ENCODE results near the gene NRAP.

The NRAP gene

GRCh38 chr10:113565364-113565763 is 98.5 kb downstream of the NRAP start:
- intact Hi-C loops (cut with DNase I) = loop anchor here (10.0 kb wide), 1 partner anchor 1091 kb away; no protein-coding TSS in a partner anchor

GRCh38 chr10:113563306-113564088 is 100.3 kb downstream of the NRAP start:
- intact Hi-C loops (cut with DNase I) = loop anchor here (10.0 kb wide), 1 partner anchor 1089 kb away; no protein-coding TSS in a partner anchor

More at GRCh38 chr10:113565364-113565763, 98.5 kb downstream of the NRAP start:
- peak in 1 of 10 donors; percentile 22 for DNase-seq

GRCh38 chr10:113562704-113563103 is 101.1 kb downstream of the NRAP start:
- intact Hi-C loops (cut with DNase I) = loop anchor here (10.0 kb wide), 1 partner anchor 1088 kb away; no protein-coding TSS in a partner anchor
- DNase-seq = no peak

More at GRCh38 chr10:113563306-113564088, 100.3 kb downstream of the NRAP start:
- DNase-seq = peak; percentile 53 to 96 (median 78)

- intact Hi-C loops (cut with DNase I) = loop anchor here (10.0 kb wide), 1 partner anchor 1087 kb away; no protein-coding TSS in a partner anchor
- DNase-seq = no peak
These were observed 101.8 kb downstream of the NRAP start for GRCh38 chr10:113562069-113562468.

GRCh38 chr10:113561214-113561613 is 102.6 kb downstream of the NRAP start:
- no peak for DNase-seq
- intact Hi-C loops (cut with DNase I) = loop anchor here (10.0 kb wide), 1 partner anchor 1086 kb away; no protein-coding TSS in a partner anchor

GRCh38 chr10:113560071-113560470 is 103.8 kb downstream of the NRAP start:
- intact Hi-C loops (cut with DNase I) = loop anchor here (10.0 kb wide), 1 partner anchor 1085 kb away; no protein-coding TSS in a partner anchor
- DNase-seq = no peak

- DNase-seq = no peak
- intact Hi-C loops (cut with DNase I) = no loop called here
These were observed 105.9 kb downstream of the NRAP start for GRCh38 chr10:113557903-113558321.

- intact Hi-C loops (cut with DNase I) = no loop called here
- no peak for DNase-seq
These were observed 106.4 kb downstream of the NRAP start for GRCh38 chr10:113557424-113557862.

- DNase-seq = no peak
- intact Hi-C loops (cut with DNase I) = no loop called here
These were observed 108.1 kb downstream of the NRAP start for GRCh38 chr10:113555751-113556150.

GRCh38 chr10:113555245-113555644 is 108.6 kb downstream of the NRAP start:
- no peak for DNase-seq
- intact Hi-C loops (cut with DNase I) = no loop called here

GRCh38 chr10:113554214-113554613 is 109.6 kb downstream of the NRAP start:
- DNase-seq = no peak
- intact Hi-C loops (cut with DNase I) = no loop called here

GRCh38 chr10:113553149-113553548 is 110.7 kb downstream of the NRAP start:
- no peak for DNase-seq
- intact Hi-C loops (cut with DNase I) = no loop called here

- intact Hi-C loops (cut with DNase I) = no loop called here
- DNase-seq = no peak
These were observed 111.1 kb downstream of the NRAP start, which contains the start of gene HABP2 for GRCh38 chr10:113552701-113553100. TSS of gene HABP2 (plus strand) at chr10:113553053. CDS start at chr10:113553122, 69 bp downstream.

- intact Hi-C loops (cut with DNase I) = no loop called here
- DNase-seq = no peak
These were observed 111.8 kb downstream of the NRAP start for GRCh38 chr10:113552014-113552413.

GRCh38 chr10:113550365-113550764 is 113.5 kb downstream of the NRAP start:
- no peak for DNase-seq
- intact Hi-C loops (cut with DNase I) = no loop called here

- no peak for DNase-seq
- intact Hi-C loops (cut with DNase I) = no loop called here
These were observed 114.0 kb downstream of the NRAP start for GRCh38 chr10:113549856-113550255.

GRCh38 chr10:113547426-113547825 is 116.4 kb downstream of the NRAP start:
- no peak for DNase-seq
- intact Hi-C loops (cut with DNase I) = no loop called here

- intact Hi-C loops (cut with DNase I) = no loop called here
- DNase-seq = no peak
These were observed 119.4 kb downstream of the NRAP start for GRCh38 chr10:113544392-113544791.

GRCh38 chr10:113543107-113543955 is 120.5 kb downstream of the NRAP start:
- intact Hi-C loops (cut with DNase I) = no loop called here
- peak in 1 of 10 donors; percentile 20 for DNase-seq

- DNase-seq = no peak
- intact Hi-C loops (cut with DNase I) = no loop called here
These were observed 122.3 kb downstream of the NRAP start for GRCh38 chr10:113541549-113541927.

Data from posterior cingulate gyrus (tissue), 11 donors.